Endothelial cell of hepatic sinusoid (primary cell): ENCODE data around the gene ERMAP.

Experiments
- in situ Hi-C: cut with HindIII; loops from 2 replicates; pipeline ENCODE4 v1.10.0; 2017; ENCODE audit warnings: low sequenced_read_pairs

The ERMAP gene

GRCh38 chr1:42816585-42817439, at the start of gene ERMAP, which contains the start of gene SVBP:
Gene ERMAP (plus strand): TSS chr1:42817122. CDS start chr1:42830449, 13,327 bp downstream.
Gene SVBP (minus strand): TSS chr1:42817397. CDS start chr1:42816544, 853 bp downstream.
- in situ Hi-C loops, result no loop called here

- in situ Hi-C loops, result no loop called here
Observed at GRCh38 chr1:42767510-42768000, 49.4 kb upstream of the ERMAP start.

- in situ Hi-C loops, result no loop called here
Observed at GRCh38 chr1:42768172-42768571, 48.8 kb upstream of the ERMAP start.

GRCh38 chr1:42769811-42770210, 47.1 kb upstream of the ERMAP start:
- in situ Hi-C loops, result no loop called here

- in situ Hi-C loops, result no loop called here
Observed at GRCh38 chr1:42773420-42773819, 43.5 kb upstream of the ERMAP start.

- in situ Hi-C loops, result no loop called here
Observed at GRCh38 chr1:42774928-42775526, 41.9 kb upstream of the ERMAP start.

- in situ Hi-C loops, result no loop called here
Observed at GRCh38 chr1:42776502-42776901, 40.4 kb upstream of the ERMAP start.

- in situ Hi-C loops, result no loop called here
Observed at GRCh38 chr1:42777852-42778251, 39.1 kb upstream of the ERMAP start.

GRCh38 chr1:42779725-42780124, 37.2 kb upstream of the ERMAP start:
- in situ Hi-C loops, result no loop called here

GRCh38 chr1:42780176-42780575, 36.7 kb upstream of the ERMAP start:
- in situ Hi-C loops, result no loop called here

GRCh38 chr1:42783092-42783491, 33.8 kb upstream of the ERMAP start:
- in situ Hi-C loops, result no loop called here

- in situ Hi-C loops, result no loop called here
Observed at GRCh38 chr1:42784547-42784945, 32.4 kb upstream of the ERMAP start.

- in situ Hi-C loops, result no loop called here
Observed at GRCh38 chr1:42784946-42785693, 31.8 kb upstream of the ERMAP start, which contains the start of gene TMEM269. Gene TMEM269 (plus strand): TSS chr1:42784991. CDS start chr1:42789894, 4,903 bp downstream.

- in situ Hi-C loops, result no loop called here
Observed at GRCh38 chr1:42786097-42786496, 30.8 kb upstream of the ERMAP start.

- in situ Hi-C loops, result no loop called here
Observed at GRCh38 chr1:42788021-42788420, 28.9 kb upstream of the ERMAP start.

- in situ Hi-C loops, result no loop called here
Observed at GRCh38 chr1:42793824-42794223, 23.1 kb upstream of the ERMAP start.

GRCh38 chr1:42797414-42797813, 19.5 kb upstream of the ERMAP start:
- in situ Hi-C loops, result no loop called here

- in situ Hi-C loops, result no loop called here
Observed at GRCh38 chr1:42797979-42798378, 18.9 kb upstream of the ERMAP start.

GRCh38 chr1:42801832-42802473, 15.0 kb upstream of the ERMAP start:
- in situ Hi-C loops, result no loop called here

GRCh38 chr1:42806171-42806570, 10.8 kb upstream of the ERMAP start:
- in situ Hi-C loops, result no loop called here

- in situ Hi-C loops, result no loop called here
Observed at GRCh38 chr1:42806593-42806992, 10.3 kb upstream of the ERMAP start.
